WERI-Rb-1 (cell line): Measurements from ENCODE around the gene VEGFA.

Experiments used
- DNase-seq: peaks from one replicate; pipeline ENCODE4 v3.0.0-alpha.2; 2020
- H3K27ac ChIP-seq: fragments of 250-450 bp; sonication (Bioruptor Pico); 2 replicates; pipeline ENCODE4 v1.5.1; 2020; ENCODE audit warnings: mild to moderate bottlenecking, moderate library complexity
- H3K27me3 ChIP-seq: fragments of 250-450 bp; sonication (Bioruptor Pico); 2 replicates; pipeline ENCODE4 v1.5.1; 2021; ENCODE audit warnings: mild to moderate bottlenecking, low read depth, moderate library complexity; ENCODE audit not compliant: insufficient read depth, severe bottlenecking
- H3K36me3 ChIP-seq: fragments of 250-450 bp; sonication (Bioruptor Pico); 2 replicates; pipeline ENCODE4 v1.5.1; 2020; ENCODE audit warnings: mild to moderate bottlenecking, moderate library complexity
- H3K4me3 ChIP-seq: 2 replicates; pipeline ENCODE4 v1.5.1; 2011; ENCODE audit warnings: low read depth, mild to moderate bottlenecking, control low read depth, low read length
- H3K9me3 ChIP-seq: fragments of 250-450 bp; sonication (Bioruptor Pico); 2 replicates; pipeline ENCODE4 v1.5.1; 2021; ENCODE audit warnings: mild to moderate bottlenecking, moderate library complexity; ENCODE audit not compliant: severe bottlenecking
- TF ChIP-seq, protein P1 (sequence below): IDR thresholded peaks from 2 replicates; pipeline ENCODE4 v1.5.1; 2011; ENCODE audit warnings: low read depth, mild to moderate bottlenecking, control low read depth, inconsistent platforms, low read length

The VEGFA gene

DNA sequence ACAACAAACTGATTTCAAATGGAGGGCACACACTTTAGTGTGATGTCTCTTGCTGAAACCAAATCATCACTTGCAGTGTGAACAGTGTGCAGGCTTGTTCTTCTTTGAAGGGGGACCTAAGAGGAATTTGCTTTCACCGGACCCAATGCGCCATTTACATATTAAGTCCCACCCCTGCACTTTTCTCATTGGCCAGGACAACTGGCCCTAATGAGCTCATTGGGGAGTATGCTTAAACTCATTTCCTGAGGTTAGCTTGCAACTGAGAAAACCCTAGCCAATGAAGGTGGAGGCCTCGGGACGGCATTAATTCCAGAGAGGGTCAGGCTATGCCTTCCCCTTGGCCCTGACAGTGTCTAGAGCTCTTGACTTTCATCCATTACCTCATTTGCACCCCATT lies 58.7 kb downstream of the VEGFA start:
- TF ChIP-seq, protein P1, sequence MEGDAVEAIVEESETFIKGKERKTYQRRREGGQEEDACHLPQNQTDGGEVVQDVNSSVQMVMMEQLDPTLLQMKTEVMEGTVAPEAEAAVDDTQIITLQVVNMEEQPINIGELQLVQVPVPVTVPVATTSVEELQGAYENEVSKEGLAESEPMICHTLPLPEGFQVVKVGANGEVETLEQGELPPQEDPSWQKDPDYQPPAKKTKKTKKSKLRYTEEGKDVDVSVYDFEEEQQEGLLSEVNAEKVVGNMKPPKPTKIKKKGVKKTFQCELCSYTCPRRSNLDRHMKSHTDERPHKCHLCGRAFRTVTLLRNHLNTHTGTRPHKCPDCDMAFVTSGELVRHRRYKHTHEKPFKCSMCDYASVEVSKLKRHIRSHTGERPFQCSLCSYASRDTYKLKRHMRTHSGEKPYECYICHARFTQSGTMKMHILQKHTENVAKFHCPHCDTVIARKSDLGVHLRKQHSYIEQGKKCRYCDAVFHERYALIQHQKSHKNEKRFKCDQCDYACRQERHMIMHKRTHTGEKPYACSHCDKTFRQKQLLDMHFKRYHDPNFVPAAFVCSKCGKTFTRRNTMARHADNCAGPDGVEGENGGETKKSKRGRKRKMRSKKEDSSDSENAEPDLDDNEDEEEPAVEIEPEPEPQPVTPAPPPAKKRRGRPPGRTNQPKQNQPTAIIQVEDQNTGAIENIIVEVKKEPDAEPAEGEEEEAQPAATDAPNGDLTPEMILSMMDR: no peak
- H3K36me3 ChIP-seq: no peaks in the 10 kb centered on the region
- H3K27me3 ChIP-seq: no peaks in the 10 kb centered on the region
- no peak overlapping the region for H3K27ac ChIP-seq
- H3K9me3 ChIP-seq: no peaks in the 10 kb centered on the region
- DNase-seq: no peak
- no peak overlapping the region for H3K4me3 ChIP-seq

DNA sequence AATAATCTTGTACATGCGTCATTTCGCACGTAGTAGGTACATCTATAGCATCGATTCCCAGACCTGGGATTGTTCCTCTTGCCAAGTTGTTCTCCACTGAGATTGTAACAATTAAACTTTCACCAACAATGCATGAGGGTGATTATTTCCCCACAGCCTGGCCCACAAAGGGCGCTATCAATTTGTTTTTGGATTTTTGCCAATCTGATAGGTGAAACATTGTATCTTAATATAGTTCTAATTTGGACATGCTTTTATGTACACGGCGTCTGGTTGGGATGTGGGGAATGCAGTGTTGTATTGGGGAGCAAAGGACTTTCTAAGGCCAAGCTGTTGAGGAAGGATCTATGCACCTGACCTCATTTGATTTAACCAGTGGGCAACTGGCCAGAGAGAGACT lies 59.5 kb downstream of the VEGFA start:
- TF ChIP-seq, protein P1: no peak
- Histone ChIP-seq H3K4me3 (no peak overlapping the region), H3K27ac (no peak overlapping the region), H3K36me3 (no peaks in the 10 kb centered on the region), H3K27me3 (no peaks in the 10 kb centered on the region), H3K9me3 (no peaks in the 10 kb centered on the region)
- DNase-seq: no peak

DNA sequence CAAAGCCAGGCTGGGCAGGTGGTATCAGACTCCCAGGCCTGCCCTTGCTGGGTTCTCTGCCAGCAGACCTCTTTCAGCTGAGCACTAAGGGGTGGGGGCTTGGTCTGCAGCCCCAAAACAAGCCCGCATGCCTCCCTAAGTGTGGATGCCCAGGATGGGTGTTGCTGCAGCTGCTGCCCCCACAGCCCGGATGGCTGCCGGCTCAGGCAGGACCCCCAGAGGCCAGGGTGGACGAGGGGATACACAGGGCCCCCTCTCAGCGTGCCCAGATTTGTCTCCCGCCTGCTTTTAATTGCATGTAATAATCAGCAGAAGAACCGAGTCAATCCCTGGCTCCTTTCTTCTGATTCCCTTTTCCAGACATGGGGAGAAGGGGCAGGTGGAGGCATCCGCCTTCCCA lies 60.8 kb downstream of the VEGFA start:
- TF ChIP-seq, protein P1: no peak
- no peak for DNase-seq
- no peaks in the 10 kb centered on the region for H3K36me3 ChIP-seq
- H3K27me3 ChIP-seq: no peaks in the 10 kb centered on the region
- H3K27ac ChIP-seq: no peak overlapping the region
- H3K9me3 ChIP-seq: no peaks in the 10 kb centered on the region
- no peak overlapping the region for H3K4me3 ChIP-seq

DNA sequence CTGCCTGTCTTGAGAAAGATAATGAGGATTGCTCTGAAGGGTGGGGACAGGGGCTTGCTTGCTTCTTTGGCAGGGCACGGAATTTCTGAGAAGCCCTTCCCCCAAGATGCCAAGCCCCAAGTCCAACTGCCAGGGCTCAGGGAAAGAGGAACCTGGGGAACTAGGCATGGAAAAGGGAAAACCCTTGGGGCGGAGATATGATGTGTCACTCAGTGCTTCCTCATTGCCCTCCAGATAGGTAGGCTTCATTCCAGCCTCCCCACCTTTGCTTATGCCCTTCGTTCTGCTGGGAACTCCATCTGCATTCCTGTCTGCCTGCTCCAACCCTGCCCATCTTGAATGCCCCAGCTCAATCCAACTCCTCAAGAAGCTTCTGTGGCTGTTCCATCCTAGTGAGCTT lies 61.2 kb downstream of the VEGFA start:
- no peak for DNase-seq
- Histone ChIP-seq H3K27ac (no peak overlapping the region), H3K9me3 (no peaks in the 10 kb centered on the region), H3K4me3 (no peak overlapping the region), H3K27me3 (no peaks in the 10 kb centered on the region), H3K36me3 (no peaks in the 10 kb centered on the region)
- TF ChIP-seq, protein P1: no peak

DNA sequence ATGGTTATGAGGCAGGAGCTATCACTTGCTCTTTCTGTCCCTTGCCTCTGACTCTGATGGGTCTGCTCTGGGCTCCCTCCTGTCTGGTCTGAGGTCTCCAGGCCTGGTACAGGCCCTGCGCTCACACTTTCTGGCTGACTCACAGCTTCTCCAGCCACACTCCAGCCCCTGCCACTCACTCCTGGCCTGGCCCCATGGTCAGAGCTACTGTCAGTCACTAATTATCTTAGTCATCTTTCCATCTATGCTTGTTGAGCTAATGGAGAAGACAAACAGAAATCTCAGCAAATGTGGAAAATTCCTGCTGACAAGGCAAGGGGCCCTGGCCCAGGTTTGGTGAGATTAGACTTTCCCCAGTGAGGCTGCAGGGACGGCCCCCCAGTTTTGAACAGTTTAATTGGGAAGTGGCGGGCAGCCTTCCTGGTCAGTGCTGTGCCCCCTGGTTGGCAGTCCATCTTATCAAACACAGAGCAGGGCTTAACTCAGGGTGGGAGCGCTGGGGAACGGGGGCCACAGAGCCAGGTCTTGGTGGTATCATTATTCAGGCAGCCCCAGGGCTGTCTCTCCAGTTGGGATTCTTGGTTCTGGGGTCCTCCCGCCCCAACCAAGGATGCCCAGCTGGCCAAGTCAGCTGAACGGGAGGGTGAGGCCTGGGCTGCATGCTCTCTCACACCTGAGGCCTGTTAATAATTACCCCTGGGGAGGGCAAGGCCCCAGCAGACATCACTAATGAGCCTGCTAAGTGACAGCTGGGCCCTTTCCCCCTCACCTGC lies 63.4 kb downstream of the VEGFA start:
- Histone ChIP-seq H3K27me3 (no peaks in the 10 kb centered on the region), H3K27ac (no peak overlapping the region; the same call in 1 of the 2 replicates), H3K9me3 (no peaks in the 10 kb centered on the region), H3K4me3 (no peak overlapping the region), H3K36me3 (no peaks in the 10 kb centered on the region)
- TF ChIP-seq, protein P1: no peak
- peak; percentile 45 for DNase-seq

DNA sequence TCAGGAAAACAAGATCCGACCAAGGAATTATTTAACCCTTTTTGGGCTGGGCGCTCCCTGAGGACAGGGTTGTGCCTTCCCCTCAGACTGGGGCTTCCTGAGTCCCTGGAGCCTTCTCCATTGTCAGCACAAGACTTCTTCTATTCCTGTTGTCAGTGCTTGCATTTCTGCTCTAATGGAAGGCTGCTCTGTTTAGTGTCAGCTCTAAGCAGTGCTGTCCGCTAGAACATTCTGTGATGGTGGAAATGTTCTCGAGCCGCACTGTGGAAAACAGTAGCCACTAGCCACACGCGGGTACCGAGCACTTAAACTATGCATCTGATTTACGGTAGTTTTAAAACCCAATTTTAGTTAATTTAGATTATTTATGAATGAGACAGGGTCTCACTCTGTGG lies 64.0 kb downstream of the VEGFA start:
- no peaks in the 10 kb centered on the region for H3K36me3 ChIP-seq
- H3K9me3 ChIP-seq: no peaks in the 10 kb centered on the region
- peak overlapping the region; percentile 67 for H3K27ac ChIP-seq
- no peaks in the 10 kb centered on the region for H3K27me3 ChIP-seq
- TF ChIP-seq, protein P1: no peak
- H3K4me3 ChIP-seq: no peak overlapping the region
- DNase-seq: no peak
